HG03280 (cell line): Measurements from ENCODE around the gene NBEAL1.
A peak's percentile ranks its signal among the peaks of the same experiment; 100 is the strongest.
"Not testable (repeated sequence)": the region's sequence is repeated elsewhere in the genome, so short reads cannot be mapped to it uniquely, and the experiment has no call there.

Source experiments
- ATAC-seq: cut with Tn5 transposase; IDR thresholded peaks from one replicate; pipeline ENCODE4 v1.9.1; 2021; ENCODE audit warnings: mild to moderate bottlenecking, moderate library complexity; ENCODE audit not compliant: unreplicated experiment

Gene NBEAL1

GRCh38 chr2:203201426-203201825 lies 186.8 kb downstream of the NBEAL1 start:
- ATAC-seq = no peak

GRCh38 chr2:203209538-203209937 lies 194.9 kb downstream of the NBEAL1 start:
- no peak for ATAC-seq

GRCh38 chr2:203225423-203226039 lies 210.9 kb downstream of the NBEAL1 start:
- ATAC-seq = peak; percentile 83

- ATAC-seq = not testable (repeated sequence)
Observed at GRCh38 chr2:203229674-203230073, 215.0 kb downstream of the NBEAL1 start.

- ATAC-seq = no peak
Observed at GRCh38 chr2:203237346-203238238, 222.9 kb downstream of the NBEAL1 start.

- no peak for ATAC-seq
Observed at GRCh38 chr2:203238292-203238703, 223.6 kb downstream of the NBEAL1 start.

GRCh38 chr2:203238704-203239526 lies 224.2 kb downstream of the NBEAL1 start, which contains the start of gene CYP20A1:
TSS of gene CYP20A1 (plus strand) at chr2:203239018. CDS start at chr2:203239063, 45 bp downstream.
- peak; percentile 86 for ATAC-seq

- no peak for ATAC-seq
Observed at GRCh38 chr2:203240491-203240890, 225.8 kb downstream of the NBEAL1 start.

- no peak for ATAC-seq
Observed at GRCh38 chr2:203242518-203242917, 227.8 kb downstream of the NBEAL1 start.

GRCh38 chr2:203246646-203247045 lies 232.0 kb downstream of the NBEAL1 start:
- ATAC-seq = no peak

- no peak for ATAC-seq
Observed at GRCh38 chr2:203252818-203253217, 238.1 kb downstream of the NBEAL1 start.

- ATAC-seq = not testable (repeated sequence)
Observed at GRCh38 chr2:203253422-203254095, 238.9 kb downstream of the NBEAL1 start.

GRCh38 chr2:203261326-203262159 lies 246.9 kb downstream of the NBEAL1 start:
- no peak for ATAC-seq
